ENCODE results near the gene FCRLB.

- peak in 1 of 2 donors; percentile 54 for TF ChIP-seq POLR2A (IDR thresholded peaks at IDR 0.05)
- TF ChIP-seq, protein P1, sequence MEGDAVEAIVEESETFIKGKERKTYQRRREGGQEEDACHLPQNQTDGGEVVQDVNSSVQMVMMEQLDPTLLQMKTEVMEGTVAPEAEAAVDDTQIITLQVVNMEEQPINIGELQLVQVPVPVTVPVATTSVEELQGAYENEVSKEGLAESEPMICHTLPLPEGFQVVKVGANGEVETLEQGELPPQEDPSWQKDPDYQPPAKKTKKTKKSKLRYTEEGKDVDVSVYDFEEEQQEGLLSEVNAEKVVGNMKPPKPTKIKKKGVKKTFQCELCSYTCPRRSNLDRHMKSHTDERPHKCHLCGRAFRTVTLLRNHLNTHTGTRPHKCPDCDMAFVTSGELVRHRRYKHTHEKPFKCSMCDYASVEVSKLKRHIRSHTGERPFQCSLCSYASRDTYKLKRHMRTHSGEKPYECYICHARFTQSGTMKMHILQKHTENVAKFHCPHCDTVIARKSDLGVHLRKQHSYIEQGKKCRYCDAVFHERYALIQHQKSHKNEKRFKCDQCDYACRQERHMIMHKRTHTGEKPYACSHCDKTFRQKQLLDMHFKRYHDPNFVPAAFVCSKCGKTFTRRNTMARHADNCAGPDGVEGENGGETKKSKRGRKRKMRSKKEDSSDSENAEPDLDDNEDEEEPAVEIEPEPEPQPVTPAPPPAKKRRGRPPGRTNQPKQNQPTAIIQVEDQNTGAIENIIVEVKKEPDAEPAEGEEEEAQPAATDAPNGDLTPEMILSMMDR (IDR thresholded peaks at IDR 0.05) = peak in 3 of 12 donors; percentile 5 to 8 (median 6)
These were observed 5.3 kb downstream of the FCRLB start for GRCh38 chr1:161726473-161727255.
